Endothelial cell of umbilical vein (primary cell): ENCODE results near the gene PGBD5.

Experiments
- CTCF ChIP-seq, 2 donors: IDR thresholded peaks; 1 replicate in 1 of 2; 2 replicates in 1 of 2; pipeline ENCODE4 v1.5.1; 2011; ENCODE audit warnings: low read length in 2 of 2, mild to moderate bottlenecking in 2 of 2, moderate library complexity in 2 of 2, control low read depth in 1 of 2, inconsistent platforms in 1 of 2, low read depth in 1 of 2; ENCODE audit not compliant: insufficient read depth in 1 of 2; ENCODE audit errors: extremely low read depth in 1 of 2
- EZH2 ChIP-seq: IDR thresholded peaks from 2 replicates; pipeline ENCODE4 v1.6.1; 2012; ENCODE audit warnings: borderline replicate concordance, low read depth, mild to moderate bottlenecking, moderate library complexity, low read length, inconsistent platforms; ENCODE audit not compliant: severe bottlenecking
- FOS ChIP-seq: IDR thresholded peaks from 2 replicates; pipeline ENCODE4 v1.6.1; 2011; ENCODE audit warnings: mild to moderate bottlenecking, low read length, moderate library complexity, borderline replicate concordance; ENCODE audit not compliant: insufficient read depth
- GATA2 ChIP-seq: IDR thresholded peaks from 2 replicates; pipeline ENCODE4 v1.7.0; 2011; ENCODE audit warnings: low read depth, mild to moderate bottlenecking, moderate library complexity, mixed read lengths, low read length; ENCODE audit not compliant: insufficient read length, insufficient read depth
- POLR2A ChIP-seq: IDR thresholded peaks from 2 replicates; pipeline ENCODE4 v1.6.1; 2012; ENCODE audit warnings: low read depth, mild to moderate bottlenecking, control low read depth, low read length
- POLR2AphosphoS5 ChIP-seq: IDR thresholded peaks from 2 replicates; pipeline ENCODE4 v1.6.1; 2012; ENCODE audit warnings: low read depth, mild to moderate bottlenecking, control low read depth, low read length, moderate library complexity; ENCODE audit not compliant: insufficient read depth

DNA sequence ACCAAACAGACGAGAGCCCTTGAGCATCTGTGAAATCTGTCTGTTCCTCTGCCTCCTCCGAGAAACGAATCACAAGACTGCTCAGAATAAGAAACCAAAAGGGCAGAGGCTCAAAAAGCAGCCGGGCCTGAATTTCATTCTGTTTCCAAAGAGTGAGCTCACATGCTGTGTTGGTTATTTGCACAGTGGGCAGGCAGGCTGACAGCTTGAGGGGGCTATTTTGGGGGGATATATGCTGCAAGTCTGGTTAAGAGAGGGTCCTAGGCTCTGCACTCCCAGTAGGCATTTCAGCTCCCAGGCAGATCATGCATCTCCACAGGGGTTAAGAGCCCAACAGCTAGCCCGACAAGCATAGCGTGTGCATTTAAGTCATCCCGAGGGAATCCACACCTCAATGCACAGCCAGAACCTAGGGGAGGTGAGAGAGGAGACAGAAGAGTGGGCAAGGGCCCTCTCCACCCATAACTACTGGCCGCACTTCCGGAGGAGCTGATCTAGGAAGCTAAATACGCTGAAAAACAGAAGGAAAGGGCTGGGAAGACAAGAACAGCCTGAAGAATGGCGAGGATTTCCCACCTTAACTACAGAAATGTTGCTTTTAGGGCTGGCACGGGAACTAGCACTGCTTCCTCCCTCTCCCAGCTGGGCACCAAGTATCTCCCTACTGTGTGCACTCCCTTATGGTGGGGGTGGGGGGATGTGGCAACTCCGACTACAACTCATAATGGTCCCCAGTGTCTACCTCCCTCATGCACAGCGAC lies 3.7 kb downstream of the PGBD5 start:
- TF ChIP-seq POLR2A: no peak
- no peak for TF ChIP-seq EZH2
- TF ChIP-seq CTCF (IDR thresholded peaks at IDR 0.05; ENCODE audit: extremely low read depth in 1 of 2, insufficient read depth in 1 of 2, low read depth in 1 of 2, low read length in 2 of 2): no peak
- TF ChIP-seq GATA2: no peak
- no peak for TF ChIP-seq FOS
- no peak for TF ChIP-seq POLR2AphosphoS5
